CD1c-positive myeloid dendritic cell (primary cell): Measurements from ENCODE around the gene LINGO4.

Experiments used
- DNase-seq: peaks from one replicate; pipeline ENCODE4 v3.0.0-alpha.2; 2016; ENCODE audit errors: extremely low spot score

The LINGO4 gene

DNA sequence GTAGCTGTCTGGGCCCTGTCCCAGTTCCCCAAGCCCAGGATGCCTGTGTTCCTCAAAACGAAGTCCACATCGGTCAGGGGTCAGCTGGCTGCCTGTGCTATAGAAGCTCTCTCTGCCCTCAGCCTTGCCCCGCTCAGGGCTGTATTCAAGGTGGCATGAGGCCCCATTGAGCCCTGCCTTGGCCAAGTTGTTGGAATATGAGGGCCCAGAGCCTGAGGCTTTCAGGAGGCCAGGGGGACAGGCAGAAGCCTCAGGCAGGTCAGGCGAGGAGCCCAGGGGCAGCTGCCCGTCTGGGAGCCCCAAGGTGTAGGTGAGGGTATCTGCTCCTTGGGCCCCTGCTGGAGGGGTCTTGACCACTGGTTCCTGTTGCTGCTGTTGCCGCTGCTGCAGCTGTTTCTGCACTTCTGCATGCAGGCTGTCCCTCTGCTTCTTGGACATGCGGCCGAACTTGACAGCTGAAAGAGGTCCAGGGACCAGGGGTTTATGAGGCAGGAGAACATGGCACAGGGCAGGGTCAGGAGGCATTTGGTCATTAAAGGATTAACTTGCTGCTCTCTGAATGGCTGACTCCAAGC, 9.8 kb upstream of the LINGO4 start:
- no peak for DNase-seq

DNA sequence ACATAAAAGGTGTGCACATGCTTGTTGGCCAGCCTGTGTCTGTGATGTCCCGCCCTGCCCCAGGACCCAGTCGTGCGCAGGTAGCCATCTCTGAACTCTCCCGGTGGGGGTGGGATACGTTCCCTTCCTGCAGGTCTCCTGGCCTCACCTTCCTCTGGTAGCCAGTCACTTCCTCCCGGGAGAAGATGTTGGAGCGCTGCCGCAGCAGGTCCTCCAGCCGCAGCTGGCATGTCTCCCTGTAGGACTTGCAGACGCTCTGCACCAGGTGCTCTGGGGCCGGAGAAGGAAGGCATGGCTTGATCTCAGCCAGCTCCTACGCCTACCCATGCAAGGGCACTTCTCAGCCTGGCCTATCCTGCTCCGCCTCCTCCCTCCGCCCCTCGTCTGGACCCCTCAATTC, 9.2 kb upstream of the LINGO4 start:
- DNase-seq: no peak

DNA sequence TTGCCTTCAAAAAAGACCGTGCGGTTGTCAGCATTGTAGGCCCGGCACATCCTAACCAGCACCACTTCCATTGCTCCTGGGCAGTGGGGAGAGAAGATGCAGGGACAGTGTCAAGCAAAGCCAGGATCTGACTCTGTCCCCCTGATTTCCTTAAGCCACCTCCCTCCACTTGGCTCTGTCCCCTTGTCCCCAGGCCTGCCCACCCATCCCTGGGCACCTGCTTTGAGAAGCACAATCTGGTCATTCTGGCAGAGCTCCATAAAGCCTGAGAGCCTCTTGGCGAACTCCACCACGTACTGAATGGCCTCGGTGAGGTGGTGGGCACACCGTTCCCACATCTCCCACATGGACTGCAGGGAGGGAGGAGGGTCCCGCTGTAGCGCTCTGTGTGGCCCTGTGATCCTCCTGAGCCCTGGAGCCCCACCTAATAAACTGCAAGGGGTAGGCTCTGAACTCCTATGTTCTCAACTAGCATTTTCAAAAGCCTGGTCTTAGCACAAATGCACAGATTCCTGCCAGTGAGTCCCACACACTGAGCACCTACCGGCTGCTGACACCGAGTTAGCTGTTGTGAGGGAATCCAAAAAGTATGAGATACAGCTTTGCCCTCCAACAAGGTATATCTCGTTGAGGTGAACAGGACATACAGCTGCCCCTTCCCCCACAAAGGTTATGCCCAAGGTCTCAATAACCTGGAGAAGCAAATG, 8.2 kb upstream of the LINGO4 start:
- DNase-seq: no peak

DNA sequence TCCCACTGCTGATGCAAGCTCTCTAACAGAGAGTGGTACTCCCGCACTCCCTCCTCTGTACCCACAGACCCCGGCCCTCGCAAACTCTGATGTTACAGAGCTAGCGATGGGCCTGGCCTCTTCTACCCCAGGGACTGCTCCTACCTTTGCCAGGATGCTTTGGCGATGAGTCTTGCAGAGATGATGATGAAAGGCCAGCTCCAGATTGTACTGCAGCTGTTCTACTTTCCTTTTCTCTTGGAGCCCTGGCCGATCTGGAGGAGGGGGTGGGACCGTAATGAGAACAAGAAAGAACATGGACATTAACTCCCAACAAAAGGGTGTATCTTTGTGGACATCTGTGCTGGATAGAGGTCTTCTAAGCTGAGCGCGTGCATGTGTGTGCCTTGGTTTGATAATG, 6.0 kb upstream of the LINGO4 start:
- DNase-seq: no peak

DNA sequence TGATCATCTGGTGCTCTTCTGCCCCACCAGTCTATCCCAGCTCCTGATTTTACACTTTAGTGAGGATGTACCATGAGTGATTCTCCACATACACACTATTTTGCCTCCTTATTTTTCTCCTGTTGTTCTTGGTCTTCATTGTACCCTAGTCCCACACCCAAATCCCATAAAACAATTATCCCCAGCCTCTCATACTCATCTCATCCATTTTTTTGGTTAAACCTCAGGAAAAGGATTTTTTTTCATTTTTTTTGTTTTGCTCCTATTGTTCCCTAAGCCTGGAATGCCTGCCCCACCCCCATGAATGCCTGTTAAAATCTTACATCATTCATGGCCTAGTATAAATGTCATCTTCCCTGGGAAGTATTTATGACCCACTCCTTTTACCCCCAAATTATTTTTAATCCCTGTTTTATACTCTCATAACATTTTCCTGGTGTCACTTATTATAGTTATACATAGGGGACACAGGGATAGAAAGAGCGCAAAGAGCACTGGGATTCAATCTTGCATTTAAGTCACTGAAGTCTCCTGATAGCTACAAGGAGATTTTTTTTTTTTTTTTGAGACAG, 4.9 kb upstream of the LINGO4 start:
- no peak for DNase-seq

DNA sequence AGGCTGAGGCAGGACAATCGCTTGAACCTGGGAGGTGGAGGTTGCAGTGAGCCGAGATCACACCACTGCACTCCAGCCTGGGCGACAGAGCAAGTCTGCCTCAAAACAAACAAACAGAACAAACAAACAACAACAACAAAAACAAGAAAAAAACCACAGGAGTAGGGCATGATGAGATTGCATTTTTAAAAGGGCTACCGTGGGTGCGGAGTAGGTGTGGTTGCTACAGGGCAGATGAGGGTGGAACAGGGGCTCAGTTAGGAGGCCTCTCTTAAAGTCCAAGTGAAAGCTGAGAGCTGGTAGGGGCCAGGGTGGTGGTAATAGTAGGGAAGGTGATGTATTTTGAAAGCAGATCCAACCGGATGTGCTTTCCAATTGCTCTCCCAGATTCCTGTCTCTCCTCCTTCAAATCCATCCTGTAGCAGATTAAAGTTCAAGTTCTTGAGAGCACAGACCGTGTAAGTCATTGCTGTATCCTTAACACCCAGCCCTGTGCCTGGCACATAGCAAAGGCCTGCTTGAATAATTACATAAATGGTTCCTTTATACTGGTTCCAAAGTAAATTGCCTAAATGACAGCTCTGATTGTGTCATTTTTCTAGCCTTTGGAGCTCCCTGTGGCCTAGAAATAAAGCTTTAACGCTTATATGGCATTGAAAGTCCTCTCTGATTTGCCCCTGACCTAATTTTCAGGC, 4.2 kb upstream of the LINGO4 start:
- DNase-seq: peak; percentile 37

DNA sequence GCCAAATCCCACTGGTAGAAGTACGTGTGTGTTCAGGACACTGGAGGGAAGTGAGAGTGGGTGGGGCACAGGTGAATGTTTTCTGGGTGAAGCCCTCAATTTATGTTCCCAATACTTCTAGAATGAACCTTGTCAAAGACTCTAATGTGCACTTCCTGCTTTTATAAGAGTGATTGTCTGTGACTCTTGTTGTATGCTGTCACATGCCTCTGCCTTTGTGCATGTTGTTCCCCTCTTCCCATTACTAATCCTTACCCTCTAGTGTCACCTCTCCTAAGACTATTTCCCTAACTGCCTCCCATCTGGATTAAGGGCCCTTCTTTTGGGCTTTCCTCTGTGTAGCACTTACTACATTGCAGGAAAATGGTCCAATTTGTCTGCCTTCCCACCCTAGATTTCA, 2.5 kb upstream of the LINGO4 start:
- DNase-seq: no peak

DNA sequence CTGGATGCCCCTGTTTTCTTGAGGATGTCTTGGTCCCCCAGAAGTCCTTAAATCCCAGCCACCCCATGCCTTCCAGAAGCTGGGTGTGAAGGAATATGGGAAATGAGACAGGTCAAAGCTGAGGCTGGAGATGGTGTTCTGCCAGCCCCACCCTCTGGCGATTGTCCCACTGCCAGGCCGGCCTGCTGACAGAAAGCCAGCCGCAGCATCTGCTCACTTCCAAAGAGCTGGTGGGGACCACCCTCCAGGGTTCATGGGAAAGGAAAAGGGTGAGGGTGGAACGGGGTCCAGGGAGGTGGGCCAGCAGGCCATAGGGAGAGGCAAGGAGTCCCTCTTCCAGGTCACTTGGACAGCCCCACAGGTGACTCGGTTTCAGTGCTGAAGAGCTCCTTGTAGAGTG, 1.9 kb upstream of the LINGO4 start:
- no peak for DNase-seq

DNA sequence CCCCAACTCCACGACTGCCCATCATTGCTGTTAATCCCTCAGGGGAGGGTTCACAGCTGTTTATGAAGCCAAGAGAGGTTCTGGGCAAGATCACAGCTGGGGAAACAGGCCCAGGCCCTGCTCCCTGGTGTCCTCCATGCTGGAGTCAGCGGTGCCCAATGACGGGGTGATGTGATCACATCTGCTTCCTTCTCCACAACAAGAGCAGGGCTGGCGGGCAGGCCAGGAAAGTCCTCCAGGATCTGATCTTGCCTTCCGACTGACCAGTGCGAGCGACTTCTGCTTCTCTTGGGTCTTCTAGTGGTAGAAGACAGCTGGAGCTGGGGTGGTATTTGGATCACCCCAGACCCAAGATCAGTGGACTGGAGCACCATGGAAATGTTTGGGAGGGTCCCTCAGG, 951 bp upstream of the LINGO4 start:
- no peak for DNase-seq

DNA sequence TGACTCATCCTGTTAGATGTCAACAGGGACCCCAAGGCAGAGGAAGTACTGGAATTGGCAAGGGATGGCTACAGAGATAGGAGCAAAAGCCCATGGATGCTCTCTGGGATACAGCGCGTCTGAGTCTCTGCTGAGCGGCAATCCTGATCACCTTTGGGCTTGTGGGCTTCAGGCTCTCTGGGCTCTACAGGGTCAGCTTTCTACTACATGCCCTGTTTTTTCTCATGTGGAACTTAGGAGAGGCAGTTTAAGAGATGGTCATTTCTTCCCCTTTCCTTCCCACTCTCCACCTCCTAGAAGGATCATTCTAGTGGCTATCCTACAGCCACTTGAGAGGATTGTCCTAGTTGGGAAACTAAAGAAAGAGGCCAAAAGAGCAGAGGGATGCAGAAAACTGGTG, 1.3 kb downstream of the LINGO4 start:
- no peak for DNase-seq

DNA sequence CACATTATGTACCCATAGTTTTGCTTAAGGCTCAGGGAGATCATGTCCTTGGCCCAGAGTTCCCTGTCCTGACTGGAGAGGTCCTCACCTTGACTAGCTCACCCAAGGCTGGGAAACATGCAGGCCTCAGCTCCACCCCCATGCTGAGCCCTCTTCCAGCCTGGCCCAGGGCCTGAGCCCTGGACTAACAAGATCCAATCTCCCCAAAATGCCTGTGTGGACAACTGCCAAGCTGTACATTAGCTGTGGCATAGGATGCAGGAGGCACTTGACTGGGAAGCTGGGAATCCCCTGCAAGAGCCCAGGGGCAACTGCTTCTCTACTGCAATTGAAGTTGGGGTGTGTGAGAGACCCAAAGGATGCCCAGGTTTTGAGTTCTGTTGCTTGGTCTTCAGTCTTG, 2.1 kb downstream of the LINGO4 start:
- DNase-seq: no peak

DNA sequence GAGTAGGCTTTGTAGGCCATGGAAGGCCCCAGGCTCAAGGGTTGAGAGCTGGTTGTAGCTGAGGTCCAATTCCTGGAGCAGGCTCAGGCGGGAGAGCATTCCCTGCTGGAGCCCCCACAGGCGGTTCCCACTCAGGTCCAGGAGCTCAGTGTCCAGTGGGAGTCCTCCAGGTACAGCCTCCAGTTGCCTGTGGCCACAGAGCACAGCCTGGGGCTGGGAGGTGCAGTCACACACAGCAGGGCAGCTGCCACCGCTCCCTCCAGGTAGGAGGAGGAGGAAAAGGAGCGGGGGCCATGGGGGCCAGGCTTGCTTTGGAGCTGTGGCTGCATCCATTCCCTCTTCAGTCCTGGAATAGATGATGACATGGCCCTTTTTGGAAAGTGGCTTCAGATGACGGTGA, 2.8 kb downstream of the LINGO4 start:
- DNase-seq: no peak

DNA sequence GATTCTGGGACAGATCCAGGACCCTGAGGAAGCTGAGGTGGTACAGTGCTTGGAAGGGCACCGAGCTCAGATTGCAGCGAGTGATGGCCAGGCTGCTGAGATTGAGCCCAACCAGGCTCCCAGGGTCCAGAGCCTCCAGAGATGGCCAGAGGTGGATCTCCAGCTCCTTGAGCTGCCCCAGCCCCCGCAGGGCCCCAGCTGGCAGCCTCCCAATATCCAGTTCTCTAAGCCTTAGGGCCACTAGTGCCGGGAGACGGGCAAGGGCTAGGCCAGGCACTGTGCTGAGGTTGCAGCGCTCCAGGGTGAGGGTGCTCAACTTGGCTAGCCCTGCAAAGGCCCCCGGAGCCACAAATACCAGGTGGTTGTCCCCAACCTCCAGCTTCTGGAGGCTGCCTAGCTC, 3.4 kb downstream of the LINGO4 start:
- no peak for DNase-seq

DNA sequence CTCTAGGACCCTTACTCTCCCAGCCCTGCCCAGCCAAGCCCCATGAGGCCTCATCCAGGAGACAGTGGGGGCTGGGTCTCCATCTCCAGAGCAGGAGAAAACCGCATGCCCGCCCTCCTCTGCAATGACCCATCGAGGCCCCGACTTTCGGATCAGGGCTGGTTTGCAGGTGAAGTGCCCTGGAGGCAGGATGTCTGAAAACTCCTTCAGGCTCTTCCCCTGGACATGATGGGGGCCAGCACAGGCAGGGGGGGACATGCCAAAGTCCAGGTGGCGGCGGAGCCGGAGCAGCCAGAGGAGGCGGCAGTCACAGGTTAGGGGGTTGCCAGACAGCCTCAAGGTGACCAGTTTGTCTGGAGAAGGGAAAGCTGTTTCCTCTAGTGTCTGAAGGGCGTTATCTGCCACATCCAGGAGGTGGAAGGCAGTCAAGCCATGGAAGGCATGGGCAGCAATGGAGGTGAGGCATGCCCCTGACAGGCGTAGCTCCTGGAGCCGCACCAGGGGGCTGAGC, 3.9 kb downstream of the LINGO4 start:
- DNase-seq: no peak

DNA sequence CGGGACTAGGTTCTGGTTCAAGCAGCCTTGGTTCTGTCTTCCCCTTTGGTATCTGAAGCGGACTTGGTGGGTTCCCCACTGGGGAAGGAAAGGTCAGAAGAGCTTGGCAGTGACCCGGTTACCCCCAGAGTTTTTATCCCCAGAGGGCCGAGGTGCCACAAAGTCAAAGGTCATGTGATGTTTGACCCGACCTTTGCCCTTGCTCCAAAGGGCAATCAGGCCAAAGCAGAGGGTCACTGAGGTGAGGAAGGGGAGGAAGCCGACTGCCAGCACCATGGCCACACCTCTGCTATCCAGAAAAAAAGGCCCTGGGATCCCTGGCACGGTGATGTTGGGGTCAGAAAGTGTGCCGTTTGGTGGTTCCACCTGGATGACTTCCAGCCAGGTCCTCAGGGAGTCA, 4.4 kb downstream of the LINGO4 start:
- DNase-seq: no peak

DNA sequence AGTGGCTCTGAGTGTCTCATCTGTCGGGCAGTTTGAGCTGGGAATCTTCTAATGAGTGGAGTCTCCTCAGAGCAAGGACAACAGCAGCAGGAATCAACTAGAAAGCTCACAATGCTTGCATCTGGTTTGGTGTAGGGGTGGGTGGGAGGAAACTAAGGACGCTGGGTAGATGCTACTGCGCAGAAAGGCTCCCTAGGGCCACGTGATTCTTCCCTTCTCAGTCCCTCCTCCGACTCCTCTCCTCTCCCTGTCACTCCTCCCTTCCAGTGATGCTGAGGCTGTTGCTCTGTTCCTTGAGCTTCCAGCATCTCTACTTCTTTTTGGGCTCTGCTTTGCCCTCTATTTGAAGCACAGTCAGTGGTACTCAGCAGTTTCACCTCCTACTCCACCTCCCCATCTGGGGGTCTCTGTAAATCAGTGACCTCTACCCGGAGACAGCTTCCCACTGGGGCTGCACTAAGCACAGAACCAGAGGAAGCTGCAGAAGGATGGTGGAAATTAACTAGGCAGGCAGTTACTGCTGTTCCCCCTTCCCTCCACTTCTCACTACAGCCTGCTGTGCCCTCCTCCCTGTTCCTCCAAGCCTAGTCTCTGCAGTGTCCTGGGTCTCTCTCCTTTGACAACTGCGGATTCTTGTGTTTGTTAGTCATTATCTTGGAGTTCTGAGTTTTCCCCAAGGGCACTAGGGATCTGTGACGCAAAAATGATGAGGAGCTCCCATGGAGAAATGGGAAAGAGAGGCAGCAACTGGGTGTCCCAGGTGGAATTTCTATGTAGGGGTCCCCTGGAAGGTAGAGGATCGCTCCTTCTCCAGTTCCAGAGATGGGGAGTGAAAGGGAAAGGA, 5.8 kb downstream of the LINGO4 start:
- DNase-seq: no peak

DNA sequence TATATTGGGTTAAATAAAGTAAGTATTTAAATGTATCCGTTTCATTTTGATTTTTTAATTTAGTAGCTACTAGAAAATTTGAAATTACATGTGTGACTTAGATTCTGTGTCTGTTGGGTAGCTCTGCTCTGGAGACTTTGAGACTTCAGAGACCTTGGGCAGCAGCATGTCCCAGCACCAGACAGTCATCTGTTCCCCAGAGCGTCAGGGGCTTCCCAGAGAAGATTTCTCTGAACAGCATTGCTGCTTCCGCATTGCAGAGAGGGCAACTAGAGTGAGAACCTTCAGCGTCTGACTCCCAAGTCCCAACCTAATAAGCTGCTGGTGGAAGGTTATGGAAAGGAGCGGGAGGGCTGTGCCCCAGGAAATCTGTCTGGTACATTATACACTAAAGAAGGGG, 6.6 kb downstream of the LINGO4 start:
- DNase-seq: no peak

DNA sequence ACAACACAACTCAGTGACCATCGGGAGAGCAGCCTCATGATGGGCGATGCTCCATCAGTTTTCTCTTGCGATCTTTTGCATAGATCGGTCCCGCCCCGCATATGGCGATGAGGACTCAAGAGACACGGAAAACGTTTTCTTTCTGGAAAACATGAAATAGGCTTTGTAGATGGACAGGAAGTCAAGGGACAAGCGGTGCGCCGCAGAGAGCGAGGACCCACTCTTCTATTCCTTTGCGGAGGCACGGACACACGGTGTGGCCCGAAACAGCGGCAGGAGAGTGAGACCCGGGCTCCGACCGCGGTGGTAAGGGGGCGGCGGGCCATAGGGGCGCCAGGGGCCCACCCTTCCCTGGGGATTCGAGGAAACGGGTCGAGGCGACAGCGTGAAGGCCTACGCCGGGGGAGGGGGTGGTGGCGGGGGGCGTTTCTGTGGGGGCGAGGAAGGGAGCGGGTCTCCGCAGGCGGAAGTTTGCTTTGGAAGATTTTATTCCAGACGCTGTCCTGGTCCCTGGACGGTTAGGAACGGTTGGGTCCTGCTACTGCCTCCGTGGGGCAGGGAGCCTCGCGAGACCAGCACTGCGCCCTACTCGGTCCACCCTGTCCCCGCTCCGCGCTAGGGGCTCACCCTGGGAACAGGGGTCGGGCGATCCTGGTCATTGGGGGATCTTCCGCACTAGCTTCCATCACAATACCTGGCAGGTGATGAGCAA, 14.1 kb downstream of the LINGO4 start:
- no peak for DNase-seq

DNA sequence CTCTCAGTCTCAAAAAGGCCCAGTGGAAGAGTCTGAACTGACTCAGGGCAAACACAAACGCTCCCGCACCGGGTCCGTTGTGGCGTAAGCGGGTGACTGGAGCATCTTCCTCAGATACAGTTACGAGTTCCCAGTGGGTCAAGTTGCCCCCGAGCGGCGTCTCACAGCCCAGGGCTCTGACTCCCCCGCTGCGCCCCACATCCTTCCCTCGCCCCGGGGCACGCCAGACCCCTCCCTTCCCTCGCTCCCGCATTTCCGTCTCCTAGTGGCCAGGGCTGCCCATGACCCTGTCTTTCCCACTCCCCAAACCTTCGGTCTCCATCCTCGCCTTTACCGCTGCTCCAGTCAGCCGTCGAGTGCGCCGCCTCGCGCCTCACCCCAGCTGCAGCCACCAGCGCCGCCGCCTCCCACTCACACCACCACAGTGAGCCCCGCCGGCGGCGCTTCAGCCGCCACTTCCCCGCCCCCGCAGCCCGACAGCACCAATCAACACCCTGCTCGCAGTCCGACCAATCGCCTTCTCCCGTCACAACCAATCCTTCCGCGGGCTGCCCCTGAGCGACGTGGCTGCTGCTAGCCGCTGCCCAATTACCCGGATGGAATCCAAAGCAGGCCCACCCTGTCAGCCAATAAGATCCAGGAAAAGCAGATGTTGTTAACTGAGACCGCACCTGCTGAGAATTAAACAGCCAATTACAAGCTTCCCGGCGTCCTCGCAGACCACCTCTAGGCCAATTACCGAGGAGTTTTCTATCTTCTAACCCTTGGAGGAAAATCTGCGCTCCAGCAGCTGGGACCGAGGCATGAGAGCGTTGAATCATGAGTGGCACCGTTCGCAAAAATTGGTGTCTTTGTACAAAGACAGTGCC, 14.9 kb downstream of the LINGO4 start, which contains the start of gene TDRKH:
Gene TDRKH (minus strand): TSS at position 430 of the 869 bp plus-strand sequence. CDS start 7,478 bp downstream, outside the sequence.
- peak; percentile 98 for DNase-seq

DNA sequence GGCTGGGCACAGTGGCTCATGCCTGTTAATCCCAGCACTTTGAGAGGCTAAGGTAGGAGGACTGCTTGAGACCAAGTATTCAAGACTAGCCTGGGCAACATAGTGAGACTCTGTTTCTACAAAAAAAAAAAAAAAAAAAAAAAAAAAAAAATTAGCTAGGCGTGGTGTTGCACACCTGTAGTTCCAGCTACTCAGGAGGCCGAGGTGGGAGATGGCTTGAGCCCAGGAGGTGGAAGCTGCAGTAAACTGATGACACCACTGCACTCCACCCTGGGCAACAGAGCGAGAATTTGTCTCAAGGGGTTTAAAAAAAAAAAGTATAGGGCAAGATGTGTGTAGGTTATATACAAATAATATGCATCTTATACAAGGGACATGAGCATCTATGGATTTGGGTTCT, 17.5 kb downstream of the LINGO4 start:
- DNase-seq: no peak
